Karpas-422 (cell line): ENCODE results near the gene SERPINB7. TPM values are rescaled to one million over a fixed set of nuclear protein-coding genes. Genes with fewer than 3 reads are reported as not detected.
A peak's percentile ranks its signal among the peaks of the same experiment; 100 is the strongest.

ENCODE experiments used
- DNase-seq: peaks from one replicate; pipeline ENCODE4 v3.0.0-alpha.2; 2015
- H2AFZ ChIP-seq: fragments of 200-600 bp; sonication (generic); 2 replicates; pipeline ENCODE4 v1.6.1; 2014; ENCODE audit warnings: antibody characterized with exemption, low read length, mixed read lengths
- H3K27ac ChIP-seq: fragments of 200-600 bp; sonication (generic); 2 replicates; pipeline ENCODE4 v1.5.1; 2014; ENCODE audit warnings: mild to moderate bottlenecking, low read length, moderate library complexity
- H3K27me3 ChIP-seq: fragments of 200-600 bp; sonication (generic); 2 replicates; pipeline ENCODE4 v1.6.1; 2014; ENCODE audit warnings: low read length, mixed read lengths
- H3K36me3 ChIP-seq: fragments of 200-600 bp; sonication (generic); 2 replicates; pipeline ENCODE4 v1.6.1; 2014; ENCODE audit warnings: low read length, mixed read lengths; ENCODE audit not compliant: insufficient read depth
- H3K4me1 ChIP-seq: fragments of 200-600 bp; sonication (generic); 2 replicates; pipeline ENCODE4 v1.6.1; 2014; ENCODE audit warnings: mild to moderate bottlenecking, low read length, mixed read lengths
- H3K4me2 ChIP-seq: fragments of 200-600 bp; sonication (generic); 2 replicates; pipeline ENCODE4 v1.6.1; 2014; ENCODE audit warnings: low read length, low read depth, mild to moderate bottlenecking; ENCODE audit not compliant: poor library complexity, severe bottlenecking
- H3K4me3 ChIP-seq: fragments of 200-600 bp; sonication (generic); 2 replicates; pipeline ENCODE4 v1.5.1; 2014; ENCODE audit warnings: mild to moderate bottlenecking, antibody characterized with exemption, low read length, mixed read lengths
- H3K79me2 ChIP-seq: fragments of 200-600 bp; sonication (generic); 2 replicates; pipeline ENCODE4 v1.6.1; 2014; ENCODE audit warnings: mild to moderate bottlenecking, low read length, mixed read lengths
- H3K9ac ChIP-seq: fragments of 200-600 bp; sonication (generic); 2 replicates; pipeline ENCODE4 v1.6.0; 2014; ENCODE audit warnings: low read length
- H3K9me2 ChIP-seq: fragments of 200-600 bp; sonication (generic), shearing (Covaris generic); replicated peaks from 2 replicates; pipeline ENCODE4 v1.6.0; 2014; ENCODE audit warnings: mild to moderate bottlenecking, low read length, moderate library complexity; ENCODE audit not compliant: insufficient read depth
- H3K9me3 ChIP-seq: fragments of 300-700, 200-600 bp; sonication (generic); 2 replicates; pipeline ENCODE4 v1.6.1; 2014; ENCODE audit warnings: low read length, mixed read lengths
- H4K20me1 ChIP-seq: fragments of 200-600 bp; sonication (generic); 2 replicates; pipeline ENCODE4 v1.6.1; 2014; ENCODE audit warnings: mild to moderate bottlenecking, antibody characterized with exemption, low read length, low read depth; ENCODE audit not compliant: insufficient read depth
- total RNA-seq: library from RNA; depleted of rRNA; stranded (reverse); fragments of >200 nt; shearing (Covaris generic); gene quantifications from 2 replicates; pipeline ENCODE4 v1.2.3, GENCODE V29; 2014; ENCODE audit warnings: low replicate concordance

The SERPINB7 gene
- total RNA-seq, 1 experiment from 2014 or later, result 2.8 TPM

GRCh38 chr18:63823516-63824219 lies 48.5 kb downstream of the SERPINB7 start:
- Histone ChIP-seq H3K4me1 (no peaks in the 10 kb centered on the region), H3K9me3 (no peaks in the 10 kb centered on the region), H3K9ac (no peak overlapping the region), H3K9me2 (no peaks in the 10 kb centered on the region), H3K27me3 (no peaks in the 10 kb centered on the region), H4K20me1 (no peaks in the 10 kb centered on the region), H3K36me3 (no peaks in the 10 kb centered on the region), H3K27ac (no peak overlapping the region), H3K4me2 (no peak overlapping the region), H3K4me3 (no peak overlapping the region), H2AFZ (no peak overlapping the region), H3K79me2 (no peaks in the 10 kb centered on the region)
- peak; percentile 76 for DNase-seq

GRCh38 chr18:63824220-63824525 lies 49.0 kb downstream of the SERPINB7 start:
- H3K4me2 ChIP-seq, result no peak overlapping the region
- H4K20me1 ChIP-seq, result no peaks in the 10 kb centered on the region
- no peaks in the 10 kb centered on the region for H3K79me2 ChIP-seq
- no peak for DNase-seq
- no peak overlapping the region for H3K9ac ChIP-seq
- no peaks in the 10 kb centered on the region for H3K9me2 ChIP-seq
- H3K36me3 ChIP-seq, result no peaks in the 10 kb centered on the region
- H3K4me3 ChIP-seq, result no peak overlapping the region
- H3K27me3 ChIP-seq, result no peaks in the 10 kb centered on the region
- H3K4me1 ChIP-seq, result no peaks in the 10 kb centered on the region
- H3K27ac ChIP-seq, result no peak overlapping the region
- H2AFZ ChIP-seq, result no peak overlapping the region
- no peaks in the 10 kb centered on the region for H3K9me3 ChIP-seq

- no peaks in the 10 kb centered on the region for H3K9me3 ChIP-seq
- no peak overlapping the region for H2AFZ ChIP-seq
- H3K4me2 ChIP-seq, result no peak overlapping the region
- H3K4me1 ChIP-seq, result no peaks in the 10 kb centered on the region
- H3K4me3 ChIP-seq, result no peak overlapping the region
- no peak overlapping the region for H3K9ac ChIP-seq
- no peaks in the 10 kb centered on the region for H3K27me3 ChIP-seq
- DNase-seq, result no peak
- H4K20me1 ChIP-seq, result no peaks in the 10 kb centered on the region
- H3K79me2 ChIP-seq, result no peaks in the 10 kb centered on the region
- no peaks in the 10 kb centered on the region for H3K9me2 ChIP-seq
- H3K27ac ChIP-seq, result no peak overlapping the region
- H3K36me3 ChIP-seq, result no peaks in the 10 kb centered on the region
These were observed 52.9 kb downstream of the SERPINB7 start for GRCh38 chr18:63828120-63828519.

GRCh38 chr18:63828656-63829055 lies 53.4 kb downstream of the SERPINB7 start:
- no peaks in the 10 kb centered on the region for H3K4me1 ChIP-seq
- no peak overlapping the region for H3K9ac ChIP-seq
- H2AFZ ChIP-seq, result no peak overlapping the region
- H4K20me1 ChIP-seq, result no peaks in the 10 kb centered on the region
- H3K9me2 ChIP-seq, result no peaks in the 10 kb centered on the region
- H3K9me3 ChIP-seq, result no peaks in the 10 kb centered on the region
- no peaks in the 10 kb centered on the region for H3K79me2 ChIP-seq
- no peak for DNase-seq
- H3K36me3 ChIP-seq, result no peaks in the 10 kb centered on the region
- H3K4me2 ChIP-seq, result no peak overlapping the region
- H3K4me3 ChIP-seq, result no peak overlapping the region
- no peak overlapping the region for H3K27ac ChIP-seq
- no peaks in the 10 kb centered on the region for H3K27me3 ChIP-seq

- no peaks in the 10 kb centered on the region for H3K9me3 ChIP-seq
- no peak overlapping the region for H3K4me2 ChIP-seq
- H3K9me2 ChIP-seq, result no peaks in the 10 kb centered on the region
- H3K27ac ChIP-seq, result no peak overlapping the region
- H3K79me2 ChIP-seq, result no peaks in the 10 kb centered on the region
- H3K27me3 ChIP-seq, result no peaks in the 10 kb centered on the region
- no peaks in the 10 kb centered on the region for H3K36me3 ChIP-seq
- no peaks in the 10 kb centered on the region for H3K4me1 ChIP-seq
- H3K9ac ChIP-seq, result no peak overlapping the region
- H4K20me1 ChIP-seq, result no peaks in the 10 kb centered on the region
- H2AFZ ChIP-seq, result no peak overlapping the region
- DNase-seq, result no peak
- no peak overlapping the region for H3K4me3 ChIP-seq
These were observed 54.7 kb downstream of the SERPINB7 start for GRCh38 chr18:63829886-63830285.

- Histone ChIP-seq H3K36me3 (no peaks in the 10 kb centered on the region), H3K9ac (no peak overlapping the region), H3K4me3 (no peak overlapping the region), H3K9me2 (no peaks in the 10 kb centered on the region), H3K4me2 (no peak overlapping the region), H3K27ac (no peak overlapping the region), H3K4me1 (no peaks in the 10 kb centered on the region), H3K27me3 (no peaks in the 10 kb centered on the region), H4K20me1 (no peaks in the 10 kb centered on the region), H2AFZ (no peak overlapping the region), H3K9me3 (no peaks in the 10 kb centered on the region), H3K79me2 (no peaks in the 10 kb centered on the region)
- DNase-seq, result no peak
These were observed 56.0 kb downstream of the SERPINB7 start for GRCh38 chr18:63831080-63831788.

GRCh38 chr18:63832470-63832869 lies 57.3 kb downstream of the SERPINB7 start:
- Histone ChIP-seq H3K4me3 (no peak overlapping the region), H3K4me1 (no peaks in the 10 kb centered on the region), H3K4me2 (no peak overlapping the region), H3K9me2 (no peaks in the 10 kb centered on the region), H2AFZ (no peak overlapping the region), H3K9ac (no peak overlapping the region), H3K27me3 (no peaks in the 10 kb centered on the region), H3K9me3 (no peaks in the 10 kb centered on the region), H3K79me2 (no peaks in the 10 kb centered on the region), H4K20me1 (no peaks in the 10 kb centered on the region), H3K36me3 (no peaks in the 10 kb centered on the region), H3K27ac (no peak overlapping the region)
- no peak for DNase-seq

- Histone ChIP-seq H3K27ac (no peak overlapping the region), H3K79me2 (no peaks in the 10 kb centered on the region), H3K4me1 (no peaks in the 10 kb centered on the region), H3K4me2 (no peak overlapping the region), H4K20me1 (no peaks in the 10 kb centered on the region), H3K9ac (no peak overlapping the region), H3K36me3 (no peaks in the 10 kb centered on the region), H2AFZ (no peak overlapping the region), H3K9me2 (no peaks in the 10 kb centered on the region), H3K27me3 (no peaks in the 10 kb centered on the region), H3K4me3 (no peak overlapping the region), H3K9me3 (no peaks in the 10 kb centered on the region)
- no peak for DNase-seq
These were observed 59.4 kb downstream of the SERPINB7 start for GRCh38 chr18:63834471-63835113.
